GM12872 (cell line): ENCODE measurements around the gene PPP6R3.

ENCODE experiments used
- TF ChIP-seq, protein P1 (sequence below): IDR thresholded peaks from 3 replicates; pipeline ENCODE4 v1.5.1; 2011; ENCODE audit warnings: low read depth, mild to moderate bottlenecking, low read length, moderate library complexity; ENCODE audit not compliant: insufficient read depth

Gene PPP6R3

DNA sequence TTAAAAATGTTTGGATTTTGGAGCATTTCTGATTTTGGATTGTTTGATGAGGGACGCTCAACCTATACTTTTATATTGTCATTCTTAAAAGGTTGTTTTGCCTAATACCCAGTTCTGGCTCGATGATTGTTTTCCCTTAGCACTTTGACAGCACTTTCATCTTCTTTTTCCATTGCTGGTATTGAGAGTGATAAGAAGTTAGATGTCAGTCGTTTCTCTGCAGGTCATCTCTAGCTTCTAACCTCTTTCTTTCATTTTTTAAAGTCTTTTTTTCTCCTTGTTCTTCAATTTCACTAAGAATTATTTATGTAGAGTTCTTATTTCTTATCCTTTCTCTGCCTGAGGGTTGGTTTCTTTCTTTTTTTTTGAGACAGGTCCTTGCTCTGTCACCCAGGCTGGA, 18.8 kb downstream of the PPP6R3 start:
- TF ChIP-seq, protein P1, sequence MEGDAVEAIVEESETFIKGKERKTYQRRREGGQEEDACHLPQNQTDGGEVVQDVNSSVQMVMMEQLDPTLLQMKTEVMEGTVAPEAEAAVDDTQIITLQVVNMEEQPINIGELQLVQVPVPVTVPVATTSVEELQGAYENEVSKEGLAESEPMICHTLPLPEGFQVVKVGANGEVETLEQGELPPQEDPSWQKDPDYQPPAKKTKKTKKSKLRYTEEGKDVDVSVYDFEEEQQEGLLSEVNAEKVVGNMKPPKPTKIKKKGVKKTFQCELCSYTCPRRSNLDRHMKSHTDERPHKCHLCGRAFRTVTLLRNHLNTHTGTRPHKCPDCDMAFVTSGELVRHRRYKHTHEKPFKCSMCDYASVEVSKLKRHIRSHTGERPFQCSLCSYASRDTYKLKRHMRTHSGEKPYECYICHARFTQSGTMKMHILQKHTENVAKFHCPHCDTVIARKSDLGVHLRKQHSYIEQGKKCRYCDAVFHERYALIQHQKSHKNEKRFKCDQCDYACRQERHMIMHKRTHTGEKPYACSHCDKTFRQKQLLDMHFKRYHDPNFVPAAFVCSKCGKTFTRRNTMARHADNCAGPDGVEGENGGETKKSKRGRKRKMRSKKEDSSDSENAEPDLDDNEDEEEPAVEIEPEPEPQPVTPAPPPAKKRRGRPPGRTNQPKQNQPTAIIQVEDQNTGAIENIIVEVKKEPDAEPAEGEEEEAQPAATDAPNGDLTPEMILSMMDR = no peak

DNA sequence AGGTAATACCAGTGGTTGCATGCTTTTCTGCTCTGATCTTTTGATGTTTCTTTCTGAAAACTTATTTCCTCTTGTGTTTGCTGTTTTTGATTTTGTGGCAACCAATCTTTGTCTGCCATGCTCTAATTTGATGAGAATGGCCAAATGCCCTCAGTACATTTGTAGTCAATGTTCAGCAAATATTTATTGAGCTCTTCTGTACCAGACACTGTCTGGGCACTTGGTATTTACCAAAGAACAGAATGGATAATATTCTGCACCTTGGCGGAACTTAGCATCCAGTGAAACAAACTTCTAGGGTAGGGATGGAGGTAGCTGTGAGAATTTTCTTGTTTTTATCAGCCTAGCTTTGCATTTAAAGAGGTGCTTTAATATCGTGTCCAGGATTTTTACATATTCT, 19.6 kb downstream of the PPP6R3 start:
- TF ChIP-seq, protein P1 = no peak

DNA sequence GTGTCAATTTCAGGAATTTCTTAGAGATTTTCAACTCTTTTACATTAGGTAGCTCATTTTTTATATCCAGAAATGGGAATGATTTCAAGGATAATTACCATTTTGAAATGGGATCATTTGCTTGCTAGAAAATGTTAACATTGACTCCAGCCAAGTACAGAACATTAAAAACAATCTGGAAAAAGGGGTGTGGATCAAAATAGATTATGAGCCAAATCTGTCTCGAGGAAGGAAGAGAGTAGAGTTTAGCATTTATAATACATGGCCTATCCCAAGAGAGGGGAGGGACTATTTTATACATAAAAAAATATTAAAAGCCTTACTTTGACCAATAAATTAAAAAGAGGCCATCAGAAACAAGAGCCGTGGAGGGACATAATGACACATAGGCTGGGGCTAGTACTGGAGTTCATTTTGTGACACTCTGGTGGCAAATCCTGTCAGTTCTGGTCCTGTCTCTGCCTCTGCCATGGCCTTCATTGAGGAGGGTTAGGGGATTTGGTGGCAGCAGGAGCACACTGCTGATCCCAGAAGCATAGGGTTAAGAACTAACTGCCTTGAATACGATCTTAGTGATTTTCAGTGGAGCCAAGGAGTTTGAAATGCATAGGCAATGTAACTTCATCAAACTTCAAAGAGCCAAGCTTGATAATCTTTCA, 20.4 kb downstream of the PPP6R3 start:
- TF ChIP-seq, protein P1 = no peak

DNA sequence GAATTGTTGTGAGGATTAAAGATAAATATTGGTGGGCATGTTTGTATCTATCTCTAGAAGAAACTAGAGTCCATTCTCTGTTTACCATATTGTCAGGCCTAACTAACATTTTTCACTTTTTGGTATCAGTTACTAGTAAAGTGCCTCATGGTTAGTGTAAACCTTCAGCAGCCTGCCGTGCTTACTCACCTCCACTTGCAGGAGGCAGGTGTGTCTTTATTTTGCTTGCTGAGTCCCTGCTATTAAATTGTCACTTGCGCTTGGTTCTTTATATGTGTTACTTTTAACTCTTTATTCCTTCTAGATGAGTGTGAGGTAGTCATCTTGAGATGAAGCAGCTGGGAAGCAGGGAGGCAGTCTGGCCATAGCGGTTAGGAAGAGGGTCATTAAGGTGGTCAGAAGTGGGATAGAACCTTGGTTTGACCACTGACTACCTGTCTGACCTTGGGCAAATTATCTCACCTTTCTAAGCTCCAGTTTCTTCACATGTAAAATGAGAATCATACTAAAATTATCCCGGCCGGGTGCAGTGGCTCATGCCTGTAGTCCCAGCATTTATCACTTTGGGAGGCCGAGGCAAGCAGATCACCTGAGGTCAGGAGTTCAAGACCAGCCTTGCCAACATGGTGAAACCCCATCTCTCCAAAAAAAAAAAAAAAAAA, 21.2 kb downstream of the PPP6R3 start:
- TF ChIP-seq, protein P1 = no peak

DNA sequence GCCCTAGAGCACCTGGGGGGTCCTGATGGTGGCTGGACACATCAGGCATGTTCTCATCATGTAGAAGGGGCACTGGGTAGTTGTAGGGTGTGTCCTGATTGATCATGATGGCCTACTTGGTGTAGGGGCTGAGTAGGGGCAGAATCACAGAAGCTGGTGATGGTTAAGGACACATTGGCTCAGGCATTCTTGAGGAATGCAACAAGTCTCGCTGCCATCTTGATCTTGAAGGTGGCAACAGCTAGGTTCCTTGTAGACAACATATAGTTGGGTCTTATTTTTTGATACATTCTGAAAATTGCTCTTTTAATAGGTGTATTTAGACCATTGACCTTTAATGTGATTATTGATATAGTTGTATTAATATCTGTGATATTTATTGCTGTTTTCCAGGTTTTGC, 28.1 kb downstream of the PPP6R3 start:
- TF ChIP-seq, protein P1 = no peak

DNA sequence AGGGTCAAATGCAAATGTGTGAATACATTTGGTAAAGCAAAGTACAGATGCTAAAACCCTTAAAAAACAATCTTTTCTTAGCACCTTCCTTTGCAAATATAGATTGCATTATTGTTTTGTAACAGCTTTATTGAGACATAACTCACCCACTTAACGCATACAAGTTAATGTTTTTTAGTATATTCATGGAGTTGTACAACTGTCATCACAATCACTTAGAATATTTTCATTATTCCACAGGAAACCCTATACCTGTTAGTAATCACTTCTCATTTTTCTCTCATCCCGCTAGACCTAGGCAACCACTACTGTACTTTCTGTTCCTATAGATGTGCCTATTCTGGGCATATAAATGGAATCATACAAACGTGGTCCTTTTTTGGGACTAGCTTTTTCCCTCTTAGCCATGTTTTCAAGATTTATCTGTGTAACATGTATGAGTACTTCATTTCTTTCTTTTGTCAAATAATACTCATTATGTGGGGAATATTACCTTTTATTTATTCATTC, 34.7 kb downstream of the PPP6R3 start:
- TF ChIP-seq, protein P1 = no peak

DNA sequence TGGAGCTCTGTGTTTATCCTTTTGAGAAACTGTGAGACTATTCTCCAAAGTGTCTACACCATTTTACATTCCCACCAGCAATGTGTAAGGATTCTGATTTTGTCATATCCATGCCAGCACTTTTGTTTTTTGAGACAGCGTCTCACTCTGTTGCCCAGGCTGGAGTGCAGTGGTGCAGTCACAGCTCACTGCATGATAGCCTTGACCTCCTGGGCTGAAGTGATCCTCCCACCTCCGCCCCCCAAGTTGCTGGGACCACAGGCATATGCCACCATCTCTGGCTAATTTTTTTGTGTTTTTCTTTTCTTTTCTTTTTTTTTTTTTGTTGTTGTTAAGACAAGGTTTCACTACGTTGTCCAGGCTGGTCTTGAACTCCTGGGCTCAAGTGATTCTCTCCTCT, 35.3 kb downstream of the PPP6R3 start:
- TF ChIP-seq, protein P1 = no peak
